Activated T-helper 1 cell treated with anti-CD3 and anti-CD28 coated beads, Interleukin-12 subunit alpha, Interleukin-12 subunit beta, Interleukin-2, Interleukin-4 antibody, amounts not matched to agents 30 ng/mL and 10 ng/mL and 1 ng/mL, durations not matched to agents 14 hours and 24 hours and 36 hours (primary cell): ENCODE measurements around the gene EVX2. TPM values are rescaled to one million over a fixed set of nuclear protein-coding genes. Genes with fewer than 3 reads are reported as not detected.
A peak's percentile ranks its signal among the peaks of the same experiment; 100 is the strongest.

Source experiments
- DNase-seq: peaks from one replicate; pipeline ENCODE4 v3.0.0; 2021; ENCODE audit warnings: low spot score
- H3K27ac Mint-ChIP-seq: one replicate; pipeline ENCODE4 v1.8.0; 2021; ENCODE audit warnings: mild to moderate bottlenecking, mixed read lengths
- H3K27me3 Mint-ChIP-seq: one replicate; pipeline ENCODE4 v1.8.0; 2022; ENCODE audit warnings: mild to moderate bottlenecking, moderate library complexity, mixed read lengths; ENCODE audit not compliant: insufficient read depth
- H3K36me3 Mint-ChIP-seq: one replicate; pipeline ENCODE4 v1.8.0; 2021; ENCODE audit warnings: low read depth, mixed read lengths
- H3K4me1 Mint-ChIP-seq: one replicate; pipeline ENCODE4 v1.8.0; 2021; ENCODE audit warnings: low read depth, mixed read lengths
- H3K4me3 Mint-ChIP-seq: one replicate; pipeline ENCODE4 v1.8.0; 2021; ENCODE audit warnings: mild to moderate bottlenecking, moderate library complexity, mixed read lengths
- H3K9me3 Mint-ChIP-seq: one replicate; pipeline ENCODE4 v1.8.0; 2021; ENCODE audit warnings: mixed read lengths
- intact Hi-C: fragments of 100-400 bp; cut with micrococcal nuclease; formaldehyde crosslinking; loops from one replicate; pipeline ENCODE4 v1.15.1; 2024
- total RNA-seq: library from RNA; stranded (reverse); gene quantifications from 2 replicates; pipeline ENCODE4 v1.2.3, GENCODE V29; 2022

The EVX2 gene
- total RNA-seq, 1 donor from 2014 or later: not detected

DNA sequence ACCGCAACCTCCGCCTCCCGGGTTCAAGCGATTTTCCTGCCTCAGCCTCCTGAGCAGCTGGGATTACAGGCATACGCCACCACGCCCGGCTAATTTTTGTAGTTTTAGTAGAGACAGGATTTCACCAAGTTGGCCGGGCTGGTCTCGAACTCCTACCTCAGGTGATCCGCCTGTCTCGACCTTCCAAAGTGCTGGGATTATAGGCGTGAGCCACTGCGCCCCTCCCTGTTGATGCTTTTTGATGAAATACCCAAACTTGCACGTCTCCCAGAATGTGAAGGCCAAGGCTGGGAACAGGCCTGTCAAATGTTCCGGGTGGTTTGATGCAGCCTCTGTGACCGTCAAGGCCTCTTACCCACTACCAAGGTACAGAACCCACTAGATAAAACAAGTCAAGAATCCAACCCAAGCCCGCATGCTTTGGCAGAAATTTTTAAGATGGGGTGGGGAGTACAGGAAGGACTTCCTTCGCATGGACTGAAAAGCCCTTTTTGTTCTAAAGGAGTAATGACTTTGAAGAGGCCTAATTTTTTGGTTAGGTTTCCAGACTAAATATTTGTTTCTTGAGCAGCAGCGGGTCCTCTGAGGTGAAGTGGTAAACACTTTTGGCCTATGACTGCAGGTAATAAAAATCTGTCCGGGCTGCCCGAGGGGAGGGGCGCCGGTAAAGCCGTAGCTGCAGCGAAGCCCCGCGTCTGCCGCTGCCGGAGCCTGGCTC, 3.7 kb upstream of the EVX2 start:
- Mint-ChIP-seq H3K27ac (peak overlapping the region; percentile 55), H3K27me3 (peaks cover 92% of the 10 kb centered on the region), H3K9me3 (no peaks in the 10 kb centered on the region), H3K4me3 (no peak overlapping the region), H3K36me3 (no peaks in the 10 kb centered on the region), H3K4me1 (peaks cover 6% of the 10 kb centered on the region)
- no peak for DNase-seq
- intact Hi-C loops: loop anchor here (2.0 kb wide), 1 partner anchor 397 kb away; no protein-coding TSS in a partner anchor

DNA sequence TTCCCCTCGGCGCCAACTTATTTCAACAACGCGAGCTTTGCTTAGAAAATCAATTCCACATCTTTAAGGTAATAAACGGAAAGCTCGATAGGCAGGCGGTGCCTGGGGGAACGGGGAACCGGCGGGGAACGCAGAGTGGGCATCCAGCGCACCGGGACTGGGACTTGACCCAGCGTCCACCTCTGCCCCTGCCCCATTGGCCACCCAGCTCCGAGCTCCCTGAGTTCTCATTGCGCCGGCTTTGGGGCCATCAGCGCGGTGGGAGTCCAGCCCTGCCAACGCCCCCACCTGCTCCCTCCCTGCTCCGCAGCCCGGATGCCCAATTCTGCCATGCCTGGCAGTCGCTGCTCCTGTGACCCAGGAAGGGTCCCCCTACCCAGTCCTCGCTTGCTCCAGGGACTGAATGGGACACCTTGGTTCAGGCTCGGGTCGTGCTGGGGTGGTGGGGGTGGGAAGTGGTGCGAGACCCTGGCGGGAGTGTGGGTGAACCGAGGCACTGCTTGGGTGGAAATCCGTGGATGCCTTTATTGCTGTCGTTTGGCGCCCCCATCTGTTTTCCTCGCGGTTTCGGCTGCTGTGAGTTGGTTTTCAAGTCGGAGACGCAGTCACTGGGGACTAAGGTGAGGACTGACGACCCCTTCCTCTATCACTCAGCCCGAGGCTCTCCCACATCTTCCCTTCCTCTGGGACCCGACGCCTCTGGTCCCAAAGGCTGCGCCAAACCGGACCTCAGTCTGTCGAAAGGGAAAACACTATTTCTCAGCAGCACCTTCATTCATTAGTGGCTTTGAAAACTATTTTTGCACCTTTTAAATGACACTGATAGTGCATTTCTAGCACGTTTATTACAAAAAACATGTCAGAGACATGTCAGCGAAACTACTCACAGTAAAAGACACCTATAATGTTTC, 2.4 kb upstream of the EVX2 start:
- DNase-seq: no peak
- Mint-ChIP-seq H3K9me3 (no peaks in the 10 kb centered on the region), H3K36me3 (no peaks in the 10 kb centered on the region), H3K27me3 (peaks cover 91% of the 10 kb centered on the region), H3K4me1 (no peaks in the 10 kb centered on the region), H3K4me3 (no peak overlapping the region), H3K27ac (no peak overlapping the region)
- intact Hi-C loops: loop anchor here (2.0 kb wide), 2 partner anchors 25 to 395 kb away; no protein-coding TSS in a partner anchor

DNA sequence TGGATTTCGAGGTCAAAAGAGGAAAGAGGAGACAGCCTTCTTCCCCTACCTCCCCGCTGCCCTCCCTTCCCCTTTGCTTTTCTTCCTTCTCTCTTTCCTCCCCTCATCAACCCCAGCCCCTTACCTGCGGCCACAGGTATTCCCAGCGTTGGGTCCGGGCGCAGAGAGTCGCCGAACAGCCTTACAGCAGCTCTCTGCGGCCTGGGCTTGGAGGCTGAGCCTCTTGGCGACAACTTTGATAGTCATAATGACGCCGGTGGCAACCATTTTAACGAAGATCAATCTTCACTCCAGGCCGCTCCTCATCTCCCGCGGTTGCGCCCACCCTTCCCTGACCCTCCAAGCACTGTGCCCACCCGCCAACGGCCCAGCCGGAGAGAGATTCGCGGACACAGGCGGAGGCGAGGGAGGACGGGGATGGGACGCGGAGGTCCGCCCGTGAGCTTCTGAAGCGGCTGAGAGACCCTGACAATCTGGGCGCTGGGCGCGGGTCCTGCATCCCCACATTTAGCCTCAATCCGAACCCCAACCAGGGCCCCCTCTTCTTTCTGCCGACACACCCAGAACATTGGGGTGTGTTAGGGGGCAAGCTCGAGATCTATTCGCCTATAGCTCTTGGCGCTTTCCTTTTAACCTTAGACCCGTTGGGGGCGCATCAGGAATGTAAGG, 1.5 kb upstream of the EVX2 start:
- no peaks in the 10 kb centered on the region for H3K9me3 Mint-ChIP-seq
- H3K4me1 Mint-ChIP-seq: no peaks in the 10 kb centered on the region
- H3K4me3 Mint-ChIP-seq: no peak overlapping the region
- intact Hi-C loops: loop anchor here (2.0 kb wide), 1 partner anchor 26 kb away; no protein-coding TSS in a partner anchor
- H3K27me3 Mint-ChIP-seq: peaks cover 88% of the 10 kb centered on the region
- no peaks in the 10 kb centered on the region for H3K36me3 Mint-ChIP-seq
- H3K27ac Mint-ChIP-seq: peak overlapping the region; percentile 58
- no peak for DNase-seq

DNA sequence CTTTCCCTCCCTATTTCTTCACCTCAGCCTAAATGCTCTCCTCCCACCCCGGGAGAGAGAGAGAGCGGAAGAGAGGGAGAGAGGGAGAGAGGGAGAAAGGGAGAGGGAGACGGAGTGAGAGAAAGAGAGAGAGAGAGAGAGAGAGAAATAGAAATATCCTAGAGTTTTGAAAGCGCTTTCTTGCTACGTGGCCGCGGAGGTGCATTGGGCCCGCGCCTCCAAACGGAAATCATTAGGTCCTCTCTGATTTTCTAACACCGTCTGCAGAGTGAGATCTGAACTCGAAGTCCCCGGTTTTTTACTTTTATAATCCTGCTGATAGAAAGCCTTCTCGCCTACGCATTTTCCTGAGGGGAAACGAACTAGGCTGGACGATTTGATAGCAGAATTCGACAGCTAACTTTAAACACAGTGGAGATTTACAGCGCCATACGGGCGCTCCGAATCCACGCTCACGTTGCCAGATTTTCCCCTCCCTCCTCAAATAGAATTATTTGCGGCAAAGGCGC, 903 bp upstream of the EVX2 start:
- H3K27me3 Mint-ChIP-seq: peaks cover 84% of the 10 kb centered on the region
- H3K9me3 Mint-ChIP-seq: no peaks in the 10 kb centered on the region
- H3K4me3 Mint-ChIP-seq: no peak overlapping the region
- intact Hi-C loops: loop anchor here (2.0 kb wide), 1 partner anchor 26 kb away; no protein-coding TSS in a partner anchor
- no peaks in the 10 kb centered on the region for H3K36me3 Mint-ChIP-seq
- peak overlapping the region; percentile 44 for H3K27ac Mint-ChIP-seq
- no peaks in the 10 kb centered on the region for H3K4me1 Mint-ChIP-seq
- no peak for DNase-seq

DNA sequence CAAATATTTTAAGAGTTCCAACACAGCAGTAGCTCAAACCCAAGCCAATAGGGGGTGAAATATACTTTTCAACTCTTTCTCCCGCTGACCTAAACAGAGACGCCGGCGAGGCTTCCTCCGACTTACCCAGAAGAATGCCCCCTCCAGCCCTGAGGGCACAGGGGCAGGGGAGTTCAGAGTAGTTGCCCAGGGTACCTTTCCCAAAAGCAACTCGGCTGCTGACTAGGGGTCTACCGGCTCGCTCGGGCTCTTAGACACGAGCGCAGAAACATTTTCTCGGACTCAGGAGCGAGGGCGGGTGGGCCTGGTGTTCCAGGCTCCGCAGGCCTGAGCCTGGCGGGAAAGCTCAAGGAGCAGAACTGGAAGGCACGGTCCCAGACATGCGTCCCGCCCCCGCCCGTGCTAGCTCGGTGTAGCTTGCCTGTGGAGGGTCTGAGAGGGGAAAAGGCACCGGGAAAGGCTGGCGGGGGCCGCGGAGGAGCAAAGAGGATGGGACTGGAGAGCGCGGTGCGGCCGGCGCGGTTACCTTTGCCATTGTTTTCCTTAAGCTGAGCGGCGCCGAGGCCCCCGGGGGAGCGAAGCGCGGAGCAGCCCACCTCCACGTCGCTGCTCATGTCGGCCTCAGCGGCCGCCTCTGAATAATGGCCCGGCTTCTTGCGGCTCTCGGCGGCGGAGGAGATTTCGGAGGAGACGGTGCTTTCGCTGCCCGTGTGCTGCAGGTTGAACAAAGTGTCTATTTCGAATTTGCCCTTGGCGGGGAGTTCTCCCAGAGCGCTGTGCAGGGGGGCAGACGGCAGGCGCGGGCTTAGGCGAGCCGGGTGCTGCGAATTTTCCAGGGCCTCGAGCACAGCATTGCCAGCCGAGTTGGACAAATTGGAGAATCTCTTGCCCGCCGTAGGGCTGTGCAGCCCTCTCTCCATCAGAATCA, 674 bp downstream of the EVX2 start:
- intact Hi-C loops: no loop called here
- Mint-ChIP-seq H3K4me1 (no peaks in the 10 kb centered on the region), H3K27ac (peak overlapping the region; percentile 64), H3K9me3 (peaks cover 4% of the 10 kb centered on the region), H3K4me3 (no peak overlapping the region), H3K36me3 (peaks cover 3% of the 10 kb centered on the region), H3K27me3 (peaks cover 84% of the 10 kb centered on the region)
- DNase-seq: no peak

DNA sequence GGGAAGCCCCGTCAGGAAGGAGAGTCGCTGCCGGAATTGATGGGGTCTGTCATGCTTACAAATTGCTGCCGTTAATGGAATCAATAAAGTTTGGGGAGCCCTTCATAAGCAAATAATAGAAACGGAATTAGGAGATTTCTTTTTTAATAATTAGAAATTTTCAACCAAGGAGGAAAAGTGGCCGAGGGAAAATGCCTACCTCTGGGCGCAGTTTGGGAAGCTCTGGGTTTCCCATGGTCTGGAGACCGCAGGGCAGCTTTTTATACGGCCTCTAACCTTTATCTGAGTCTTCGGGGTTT, 1.3 kb downstream of the EVX2 start:
- peaks cover 79% of the 10 kb centered on the region for H3K27me3 Mint-ChIP-seq
- H3K4me3 Mint-ChIP-seq: no peak overlapping the region
- intact Hi-C loops: no loop called here
- H3K9me3 Mint-ChIP-seq: peaks cover 4% of the 10 kb centered on the region
- no peak for DNase-seq
- H3K27ac Mint-ChIP-seq: peak overlapping the region; percentile 40
- peaks cover 3% of the 10 kb centered on the region for H3K36me3 Mint-ChIP-seq
- no peaks in the 10 kb centered on the region for H3K4me1 Mint-ChIP-seq

DNA sequence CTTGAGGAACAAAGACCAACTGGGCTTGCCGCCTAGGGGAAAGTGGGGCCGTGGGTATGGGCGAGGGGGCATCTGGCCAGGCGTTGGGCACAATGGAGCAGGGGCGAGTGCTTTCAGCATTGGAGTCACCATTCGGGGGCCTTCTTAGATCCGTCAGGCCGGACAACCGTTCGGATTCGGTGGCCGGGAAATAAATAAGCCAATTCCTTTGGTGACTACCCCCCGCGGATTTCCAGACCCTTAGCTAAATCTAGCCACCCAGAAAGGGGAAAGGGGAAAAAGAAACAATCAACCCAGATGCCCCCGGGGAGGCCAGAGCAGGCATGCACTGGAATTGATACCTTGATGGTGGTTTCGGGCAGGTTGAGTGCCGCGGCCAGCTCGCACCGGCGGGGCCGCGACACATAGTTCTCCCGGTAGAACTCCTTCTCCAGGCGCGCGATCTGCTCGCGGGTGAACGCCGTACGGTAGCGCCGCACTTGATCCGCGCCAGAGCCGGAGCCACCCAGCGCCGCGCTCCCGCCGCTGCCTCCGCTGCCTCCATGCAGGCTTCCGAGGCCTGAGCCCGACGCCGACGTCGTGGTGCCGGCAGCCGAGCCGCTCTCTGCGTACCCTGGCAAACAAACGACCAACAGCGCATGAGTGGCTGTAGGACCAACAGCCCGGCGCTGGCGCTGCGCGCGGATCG, 1.8 kb downstream of the EVX2 start:
- Mint-ChIP-seq H3K27ac (peak overlapping the region; percentile 81), H3K36me3 (peaks cover 3% of the 10 kb centered on the region)
- intact Hi-C loops: no loop called here

DNA sequence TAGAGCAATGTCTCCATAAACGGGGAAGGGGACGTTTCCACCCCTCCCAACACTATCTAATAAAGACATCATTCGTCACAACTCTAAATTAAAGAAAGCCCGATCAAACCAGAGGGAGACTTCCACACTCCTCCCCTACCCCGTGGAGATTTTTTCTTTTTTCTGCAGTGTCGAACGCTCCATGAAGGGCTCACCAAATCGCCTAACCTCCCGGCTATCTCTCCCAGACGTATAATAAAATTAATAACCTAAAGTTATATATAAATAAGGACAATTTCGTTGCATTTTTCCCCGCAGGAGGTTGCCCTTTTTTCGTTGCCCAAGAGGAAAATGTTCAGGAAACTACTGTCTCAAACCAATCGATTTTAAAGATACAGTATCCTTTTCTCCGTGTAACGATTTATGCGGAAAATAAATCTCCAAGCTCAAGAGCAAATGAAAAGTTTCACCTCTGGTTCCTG, 2.4 kb downstream of the EVX2 start:
- Mint-ChIP-seq H3K36me3 (peaks cover 3% of the 10 kb centered on the region), H3K27me3 (peaks cover 72% of the 10 kb centered on the region), H3K4me3 (no peak overlapping the region), H3K9me3 (peaks cover 4% of the 10 kb centered on the region), H3K4me1 (no peaks in the 10 kb centered on the region), H3K27ac (peak overlapping the region; percentile 81)
- intact Hi-C loops: no loop called here
- DNase-seq: no peak

More for the DNA sequence above, 1.8 kb downstream of the EVX2 start:
- peaks cover 74% of the 10 kb centered on the region for H3K27me3 Mint-ChIP-seq
- no peaks in the 10 kb centered on the region for H3K4me1 Mint-ChIP-seq
- no peak overlapping the region for H3K4me3 Mint-ChIP-seq
- DNase-seq: no peak
- peaks cover 4% of the 10 kb centered on the region for H3K9me3 Mint-ChIP-seq

DNA sequence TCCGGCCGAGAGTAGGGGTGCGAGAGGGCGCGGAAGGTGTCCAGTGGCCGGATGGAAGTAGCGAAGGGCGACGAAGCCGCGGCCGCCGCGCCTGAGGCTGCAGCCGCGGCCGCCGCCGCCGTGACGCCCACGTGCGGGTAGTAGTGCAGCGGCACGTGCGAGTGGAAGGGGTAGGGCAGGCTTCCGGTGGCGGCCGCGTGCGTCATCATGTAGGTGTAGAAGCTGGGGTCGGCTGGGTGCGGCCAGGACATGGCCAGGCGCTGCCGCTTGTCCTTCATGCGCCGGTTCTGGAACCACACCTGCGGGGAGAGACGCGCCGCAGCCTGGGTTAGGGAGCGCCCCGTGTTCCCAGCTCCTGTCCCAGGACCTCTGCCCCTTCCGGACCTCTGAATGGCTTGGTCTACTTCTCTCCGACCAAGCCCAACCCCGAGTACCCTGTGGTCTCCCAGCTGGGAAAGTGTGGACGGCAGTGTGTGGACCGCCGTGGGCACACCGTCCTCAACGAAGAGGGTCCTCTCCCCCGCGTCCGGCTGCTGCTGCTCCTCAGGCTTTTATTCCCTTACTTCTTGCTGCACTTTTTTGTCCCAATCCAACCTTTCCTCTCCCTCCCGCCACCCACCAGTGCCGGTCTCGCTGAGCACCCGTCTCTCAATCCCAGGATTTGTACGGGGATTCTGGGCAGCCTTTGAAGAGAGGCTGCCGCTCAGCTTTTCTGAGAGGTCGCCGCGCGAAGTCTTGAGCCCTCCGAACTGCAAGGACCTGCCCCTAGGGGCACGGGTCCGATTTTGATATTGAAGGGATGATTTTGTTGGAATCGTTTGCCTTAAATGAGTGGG, 3.0 kb downstream of the EVX2 start:
- peak overlapping the region; percentile 81 for H3K27ac Mint-ChIP-seq
- H3K27me3 Mint-ChIP-seq: peaks cover 73% of the 10 kb centered on the region
- H3K4me1 Mint-ChIP-seq: no peaks in the 10 kb centered on the region
- intact Hi-C loops: no loop called here
- no peak for DNase-seq
- peaks cover 4% of the 10 kb centered on the region for H3K9me3 Mint-ChIP-seq
- H3K36me3 Mint-ChIP-seq: peaks cover 3% of the 10 kb centered on the region
- no peak overlapping the region for H3K4me3 Mint-ChIP-seq

DNA sequence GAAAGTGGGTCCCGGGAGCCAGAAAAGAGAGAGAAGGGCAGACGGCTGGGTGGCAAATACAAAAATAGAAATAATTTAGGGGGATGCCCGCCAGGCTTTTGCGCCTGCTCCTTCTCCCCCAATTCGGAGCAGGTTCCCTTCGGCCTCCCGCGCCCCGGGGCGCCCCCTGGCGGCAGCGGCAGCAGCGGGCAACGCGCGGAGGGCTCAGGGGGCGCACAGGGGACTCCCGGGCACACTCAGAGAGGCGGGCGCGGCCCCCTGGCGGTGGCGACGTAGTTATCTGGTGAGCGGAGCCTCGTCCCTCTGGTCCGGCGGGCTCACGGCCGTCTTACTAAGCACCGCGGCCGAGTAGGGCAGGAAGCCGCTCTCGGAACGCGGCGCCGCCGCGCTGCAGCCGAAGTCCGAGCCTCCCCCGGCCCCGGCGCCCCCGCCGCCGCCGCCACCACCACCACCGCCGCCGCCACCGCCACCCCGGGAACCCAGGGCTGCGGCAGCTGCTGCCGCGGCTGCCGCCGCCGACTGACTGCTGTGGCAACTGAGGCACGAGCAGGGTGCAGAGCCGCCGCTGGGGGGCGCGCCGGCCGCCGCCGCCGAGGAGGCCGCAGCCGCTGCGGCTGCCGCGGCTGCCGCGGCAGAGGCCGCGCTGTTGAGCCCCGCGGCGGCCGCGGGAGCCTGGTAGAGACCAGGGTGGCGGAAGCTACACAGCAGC, 3.8 kb downstream of the EVX2 start:
- intact Hi-C loops: loop anchor here (2.0 kb wide), 2 partner anchors 51 to 1745 kb away; partner anchors contain the start of gene SP9
- DNase-seq: no peak

More for the DNA sequence above, 3.8 kb downstream of the EVX2 start:
- Mint-ChIP-seq H3K36me3 (peaks cover 3% of the 10 kb centered on the region), H3K9me3 (peaks cover 4% of the 10 kb centered on the region), H3K4me1 (no peaks in the 10 kb centered on the region), H3K4me3 (peak overlapping the region; percentile 15), H3K27ac (peak overlapping the region; percentile 89), H3K27me3 (peaks cover 72% of the 10 kb centered on the region)
